ENCODE data around the gene LRRC3C.

LRRC3C gene

GRCh38 chr17:39963829-39964228 is 36.3 kb downstream of the LRRC3C start:
- no peaks in the 10 kb centered on the region for H3K27me3 ChIP-seq (ENCODE audit: insufficient read depth, poor library complexity, severe bottlenecking)
- H3K4me3 ChIP-seq (replicated peaks; ENCODE audit: insufficient read depth, low read length), result no peak overlapping the region
- H3K27ac ChIP-seq (replicated peaks), result no peak overlapping the region
- no peak for TF ChIP-seq POLR2AphosphoS5 (IDR thresholded peaks at IDR 0.05; ENCODE audit: low read depth)
- TF ChIP-seq, protein P1, sequence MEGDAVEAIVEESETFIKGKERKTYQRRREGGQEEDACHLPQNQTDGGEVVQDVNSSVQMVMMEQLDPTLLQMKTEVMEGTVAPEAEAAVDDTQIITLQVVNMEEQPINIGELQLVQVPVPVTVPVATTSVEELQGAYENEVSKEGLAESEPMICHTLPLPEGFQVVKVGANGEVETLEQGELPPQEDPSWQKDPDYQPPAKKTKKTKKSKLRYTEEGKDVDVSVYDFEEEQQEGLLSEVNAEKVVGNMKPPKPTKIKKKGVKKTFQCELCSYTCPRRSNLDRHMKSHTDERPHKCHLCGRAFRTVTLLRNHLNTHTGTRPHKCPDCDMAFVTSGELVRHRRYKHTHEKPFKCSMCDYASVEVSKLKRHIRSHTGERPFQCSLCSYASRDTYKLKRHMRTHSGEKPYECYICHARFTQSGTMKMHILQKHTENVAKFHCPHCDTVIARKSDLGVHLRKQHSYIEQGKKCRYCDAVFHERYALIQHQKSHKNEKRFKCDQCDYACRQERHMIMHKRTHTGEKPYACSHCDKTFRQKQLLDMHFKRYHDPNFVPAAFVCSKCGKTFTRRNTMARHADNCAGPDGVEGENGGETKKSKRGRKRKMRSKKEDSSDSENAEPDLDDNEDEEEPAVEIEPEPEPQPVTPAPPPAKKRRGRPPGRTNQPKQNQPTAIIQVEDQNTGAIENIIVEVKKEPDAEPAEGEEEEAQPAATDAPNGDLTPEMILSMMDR (IDR thresholded peaks at IDR 0.05; ENCODE audit: insufficient read depth, low read length), result no peak
- no peak for TF ChIP-seq GABPA (IDR thresholded peaks at IDR 0.05; ENCODE audit: low read depth)
- no peak for TF ChIP-seq SPI1 (IDR thresholded peaks at IDR 0.05; ENCODE audit: borderline replicate concordance, low read depth)
- TF ChIP-seq, protein P2, sequence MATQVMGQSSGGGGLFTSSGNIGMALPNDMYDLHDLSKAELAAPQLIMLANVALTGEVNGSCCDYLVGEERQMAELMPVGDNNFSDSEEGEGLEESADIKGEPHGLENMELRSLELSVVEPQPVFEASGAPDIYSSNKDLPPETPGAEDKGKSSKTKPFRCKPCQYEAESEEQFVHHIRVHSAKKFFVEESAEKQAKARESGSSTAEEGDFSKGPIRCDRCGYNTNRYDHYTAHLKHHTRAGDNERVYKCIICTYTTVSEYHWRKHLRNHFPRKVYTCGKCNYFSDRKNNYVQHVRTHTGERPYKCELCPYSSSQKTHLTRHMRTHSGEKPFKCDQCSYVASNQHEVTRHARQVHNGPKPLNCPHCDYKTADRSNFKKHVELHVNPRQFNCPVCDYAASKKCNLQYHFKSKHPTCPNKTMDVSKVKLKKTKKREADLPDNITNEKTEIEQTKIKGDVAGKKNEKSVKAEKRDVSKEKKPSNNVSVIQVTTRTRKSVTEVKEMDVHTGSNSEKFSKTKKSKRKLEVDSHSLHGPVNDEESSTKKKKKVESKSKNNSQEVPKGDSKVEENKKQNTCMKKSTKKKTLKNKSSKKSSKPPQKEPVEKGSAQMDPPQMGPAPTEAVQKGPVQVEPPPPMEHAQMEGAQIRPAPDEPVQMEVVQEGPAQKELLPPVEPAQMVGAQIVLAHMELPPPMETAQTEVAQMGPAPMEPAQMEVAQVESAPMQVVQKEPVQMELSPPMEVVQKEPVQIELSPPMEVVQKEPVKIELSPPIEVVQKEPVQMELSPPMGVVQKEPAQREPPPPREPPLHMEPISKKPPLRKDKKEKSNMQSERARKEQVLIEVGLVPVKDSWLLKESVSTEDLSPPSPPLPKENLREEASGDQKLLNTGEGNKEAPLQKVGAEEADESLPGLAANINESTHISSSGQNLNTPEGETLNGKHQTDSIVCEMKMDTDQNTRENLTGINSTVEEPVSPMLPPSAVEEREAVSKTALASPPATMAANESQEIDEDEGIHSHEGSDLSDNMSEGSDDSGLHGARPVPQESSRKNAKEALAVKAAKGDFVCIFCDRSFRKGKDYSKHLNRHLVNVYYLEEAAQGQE (IDR thresholded peaks at IDR 0.05; ENCODE audit: insufficient replicate concordance, low read depth), result no peak
- DNase-seq (ENCODE audit: low read depth in 1 of 2, low spot score in 1 of 2), result no peak

GRCh38 chr17:39965017-39965699 is 37.6 kb downstream of the LRRC3C start:
- DNase-seq (ENCODE audit: low read depth in 1 of 2, low spot score in 1 of 2), result no peak
- no peak overlapping the region for H3K4me3 ChIP-seq (replicated peaks; ENCODE audit: insufficient read depth, low read length)
- H3K27me3 ChIP-seq (ENCODE audit: insufficient read depth, poor library complexity, severe bottlenecking), result no peaks in the 10 kb centered on the region
- no peak for TF ChIP-seq SPI1 (IDR thresholded peaks at IDR 0.05; ENCODE audit: borderline replicate concordance, low read depth)
- H3K27ac ChIP-seq (replicated peaks), result no peak overlapping the region

GRCh38 chr17:39966771-39967170 is 39.2 kb downstream of the LRRC3C start:
- H3K4me3 ChIP-seq (replicated peaks; ENCODE audit: insufficient read depth, low read length), result no peak overlapping the region
- TF ChIP-seq, protein P1 (IDR thresholded peaks at IDR 0.05; ENCODE audit: insufficient read depth, low read length), result no peak
- no peak for TF ChIP-seq GABPA (IDR thresholded peaks at IDR 0.05; ENCODE audit: low read depth)
- no peak for TF ChIP-seq POLR2AphosphoS5 (IDR thresholded peaks at IDR 0.05; ENCODE audit: low read depth)
- TF ChIP-seq, protein P2 (IDR thresholded peaks at IDR 0.05; ENCODE audit: insufficient replicate concordance, low read depth), result no peak
- TF ChIP-seq SPI1 (IDR thresholded peaks at IDR 0.05; ENCODE audit: borderline replicate concordance, low read depth), result no peak
- H3K27me3 ChIP-seq (ENCODE audit: insufficient read depth, poor library complexity, severe bottlenecking), result no peaks in the 10 kb centered on the region
- H3K27ac ChIP-seq (replicated peaks), result peak overlapping the region; percentile 70
- DNase-seq (ENCODE audit: low read depth in 1 of 2, low spot score in 1 of 2), result no peak

- no peak overlapping the region for H3K4me3 ChIP-seq (replicated peaks; ENCODE audit: insufficient read depth, low read length)
- H3K27ac ChIP-seq (replicated peaks), result no peak overlapping the region
- no peaks in the 10 kb centered on the region for H3K27me3 ChIP-seq (ENCODE audit: insufficient read depth, poor library complexity, severe bottlenecking)
- no peak for DNase-seq (ENCODE audit: low read depth in 1 of 2, low spot score in 1 of 2)
- TF ChIP-seq POLR2AphosphoS5 (IDR thresholded peaks at IDR 0.05; ENCODE audit: low read depth), result no peak
- no peak for TF ChIP-seq GABPA (IDR thresholded peaks at IDR 0.05; ENCODE audit: low read depth)
- TF ChIP-seq, protein P2 (IDR thresholded peaks at IDR 0.05; ENCODE audit: insufficient replicate concordance, low read depth), result no peak
- no peak for TF ChIP-seq SPI1 (IDR thresholded peaks at IDR 0.05; ENCODE audit: borderline replicate concordance, low read depth)
- TF ChIP-seq, protein P1 (IDR thresholded peaks at IDR 0.05; ENCODE audit: insufficient read depth, low read length), result no peak
These were observed 41.2 kb downstream of the LRRC3C start for GRCh38 chr17:39968761-39969160.

Measured in HL-60 (cell line).